ENCODE measurements around the gene TANGO6.

TANGO6 gene

GRCh38 chr16:68907297-68907696, 64.0 kb downstream of the TANGO6 start:
- WGBS, 2 experiments: 84 to 90% methylated on average over 3 of the region's 3 CpGs
- Histone ChIP-seq H3K27ac (ENCODE audit: insufficient read depth, low read depth, low read length, poor library complexity, severe bottlenecking) (no peak overlapping the region), H3K9me3 (ENCODE audit: control insufficient read depth, low read length) (no peaks in the 10 kb centered on the region), H3K4me1 (ENCODE audit: control insufficient read depth, insufficient read depth, low read length) (peaks cover 18% of the 10 kb centered on the region), H3K27me3 (ENCODE audit: control insufficient read depth, insufficient read depth, low read length, poor library complexity, severe bottlenecking) (no peaks in the 10 kb centered on the region), H3K4me3 (ENCODE audit: insufficient read depth, low read depth, low read length) (no peak overlapping the region), H3K36me3 (ENCODE audit: control insufficient read depth, insufficient read depth, low read length) (peaks cover under 1% of the 10 kb centered on the region)

DNA sequence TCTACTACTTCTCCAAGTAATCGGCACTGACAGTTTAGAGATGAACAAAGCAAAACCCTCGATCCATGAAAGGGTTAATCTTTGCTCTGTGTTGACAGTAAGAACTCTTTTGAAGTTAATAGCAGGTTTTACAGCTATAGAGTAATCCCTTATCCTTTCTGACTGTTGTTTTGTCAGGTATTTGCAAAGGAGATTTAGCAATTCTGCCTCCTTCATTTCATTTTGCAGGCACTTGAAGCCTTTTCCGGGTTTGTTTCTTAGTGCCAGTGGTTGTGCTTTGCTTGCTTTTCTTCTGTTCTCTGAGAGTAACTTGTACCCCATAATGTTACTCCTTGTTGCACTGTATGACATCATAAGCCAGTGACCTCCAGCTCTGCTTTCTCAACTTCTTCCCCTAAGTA, 64.5 kb downstream of the TANGO6 start:
- whole genome bisulfite sequencing, 2 experiments: 37 to 41% methylated on average over 2 to 3 of the region's 3 CpGs
- no peak overlapping the region for H3K4me3 ChIP-seq (ENCODE audit: insufficient read depth, low read depth, low read length)
- no peak overlapping the region for H3K27ac ChIP-seq (ENCODE audit: insufficient read depth, low read depth, low read length, poor library complexity, severe bottlenecking)

GRCh38 chr16:68909099-68909733, 65.9 kb downstream of the TANGO6 start:
- H3K9me3 ChIP-seq (ENCODE audit: control insufficient read depth, low read length): no peaks in the 10 kb centered on the region
- no peak overlapping the region for H3K27ac ChIP-seq (ENCODE audit: insufficient read depth, low read depth, low read length, poor library complexity, severe bottlenecking)
- no peak overlapping the region for H3K4me3 ChIP-seq (ENCODE audit: insufficient read depth, low read depth, low read length)
- 93 to 95% methylated on average over 5 to 8 of the region's 8 CpGs for WGBS, 2 experiments
- H3K27me3 ChIP-seq (ENCODE audit: control insufficient read depth, insufficient read depth, low read length, poor library complexity, severe bottlenecking): no peaks in the 10 kb centered on the region
- H3K4me1 ChIP-seq (ENCODE audit: control insufficient read depth, insufficient read depth, low read length): peaks cover 18% of the 10 kb centered on the region
- peaks cover 3% of the 10 kb centered on the region for H3K36me3 ChIP-seq (ENCODE audit: control insufficient read depth, insufficient read depth, low read length)

More for the DNA sequence above, 64.5 kb downstream of the TANGO6 start:
- peaks cover 3% of the 10 kb centered on the region for H3K36me3 ChIP-seq (ENCODE audit: control insufficient read depth, insufficient read depth, low read length)
- peaks cover 18% of the 10 kb centered on the region for H3K4me1 ChIP-seq (ENCODE audit: control insufficient read depth, insufficient read depth, low read length)
- no peaks in the 10 kb centered on the region for H3K27me3 ChIP-seq (ENCODE audit: control insufficient read depth, insufficient read depth, low read length, poor library complexity, severe bottlenecking)
- no peaks in the 10 kb centered on the region for H3K9me3 ChIP-seq (ENCODE audit: control insufficient read depth, low read length)

DNA sequence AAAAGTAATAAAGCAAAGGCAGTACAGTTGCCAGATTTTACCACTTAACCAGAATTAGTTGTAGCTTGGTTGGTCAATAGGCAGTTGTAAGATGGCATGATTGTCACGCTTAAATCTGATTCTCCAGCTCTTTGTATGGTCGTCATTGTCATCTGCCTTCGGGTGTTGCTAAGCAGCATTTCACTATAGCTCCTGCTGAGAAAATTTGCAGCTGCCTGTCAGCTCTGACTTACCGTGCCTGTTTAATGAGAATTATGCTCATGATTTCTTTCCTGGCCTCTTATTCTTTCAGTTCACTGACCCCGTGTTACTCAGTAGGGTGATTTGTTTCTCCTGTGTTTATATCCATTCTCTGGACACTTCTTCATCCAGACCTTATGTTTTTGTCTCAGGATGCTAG, 66.7 kb downstream of the TANGO6 start:
- 15 to 28% methylated on average over 5 of the region's 5 CpGs for WGBS, 2 experiments
- H3K27ac ChIP-seq (ENCODE audit: insufficient read depth, low read depth, low read length, poor library complexity, severe bottlenecking): no peak overlapping the region

DNA sequence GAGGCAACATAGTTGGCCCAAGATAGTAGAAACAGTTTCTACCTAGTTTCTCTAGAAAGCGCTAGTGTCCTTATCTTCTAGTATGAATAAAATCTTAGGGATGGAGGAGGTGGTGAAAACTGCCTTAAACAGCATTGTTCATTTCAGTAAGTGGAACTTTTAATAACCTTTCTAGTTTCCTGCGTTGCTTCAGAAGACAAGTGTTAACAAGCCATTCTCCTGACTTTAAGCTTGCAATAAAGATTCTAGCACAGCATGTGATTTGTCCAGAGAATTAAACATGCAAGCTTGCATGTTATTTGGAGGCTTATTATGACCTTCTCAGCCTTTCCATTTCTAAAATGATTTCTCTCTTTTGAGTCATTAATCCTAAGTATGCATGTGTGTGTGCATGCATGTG, 72.3 kb downstream of the TANGO6 start:
- Histone ChIP-seq H3K4me1 (ENCODE audit: control insufficient read depth, insufficient read depth, low read length) (peaks cover under 1% of the 10 kb centered on the region), H3K4me3 (ENCODE audit: insufficient read depth, low read depth, low read length) (no peak overlapping the region), H3K9me3 (ENCODE audit: control insufficient read depth, low read length) (no peaks in the 10 kb centered on the region), H3K36me3 (ENCODE audit: control insufficient read depth, insufficient read depth, low read length) (peaks cover 3% of the 10 kb centered on the region), H3K27ac (ENCODE audit: insufficient read depth, low read depth, low read length, poor library complexity, severe bottlenecking) (no peak overlapping the region), H3K27me3 (ENCODE audit: control insufficient read depth, insufficient read depth, low read length, poor library complexity, severe bottlenecking) (no peaks in the 10 kb centered on the region)
- WGBS, 2 experiments: 94 to 96% methylated on average over 2 of the region's 2 CpGs

More for the DNA sequence above, 66.7 kb downstream of the TANGO6 start:
- no peaks in the 10 kb centered on the region for H3K9me3 ChIP-seq (ENCODE audit: control insufficient read depth, low read length)
- H3K36me3 ChIP-seq (ENCODE audit: control insufficient read depth, insufficient read depth, low read length): peaks cover 3% of the 10 kb centered on the region
- H3K4me1 ChIP-seq (ENCODE audit: control insufficient read depth, insufficient read depth, low read length): peaks cover 18% of the 10 kb centered on the region
- H3K27me3 ChIP-seq (ENCODE audit: control insufficient read depth, insufficient read depth, low read length, poor library complexity, severe bottlenecking): no peaks in the 10 kb centered on the region
- no peak overlapping the region for H3K4me3 ChIP-seq (ENCODE audit: insufficient read depth, low read depth, low read length)

DNA sequence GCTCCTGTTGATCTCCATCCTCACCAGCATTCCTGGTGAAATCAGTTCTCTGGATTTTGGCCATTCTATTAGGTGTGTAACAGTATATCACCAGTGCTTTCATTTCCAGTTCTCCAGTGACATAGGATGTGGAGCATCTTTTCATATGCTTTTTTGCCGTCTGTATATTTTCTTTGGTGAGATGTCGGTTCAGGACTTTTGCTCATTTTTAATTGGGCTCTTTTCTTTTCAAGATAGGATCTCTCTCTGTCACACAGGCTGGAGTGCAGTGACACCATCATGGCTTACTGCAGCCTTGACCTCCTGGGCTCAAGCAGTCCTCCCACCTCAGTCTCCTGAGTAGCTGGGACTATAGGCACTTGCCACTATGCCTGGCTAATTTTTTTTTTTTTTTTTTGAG, 74.2 kb downstream of the TANGO6 start:
- no peaks in the 10 kb centered on the region for H3K36me3 ChIP-seq (ENCODE audit: control insufficient read depth, insufficient read depth, low read length)
- H3K27ac ChIP-seq (ENCODE audit: insufficient read depth, low read depth, low read length, poor library complexity, severe bottlenecking): no peak overlapping the region
- H3K27me3 ChIP-seq (ENCODE audit: control insufficient read depth, insufficient read depth, low read length, poor library complexity, severe bottlenecking): no peaks in the 10 kb centered on the region
- H3K9me3 ChIP-seq (ENCODE audit: control insufficient read depth, low read length): no peaks in the 10 kb centered on the region
- WGBS, 2 experiments: 91 to 97% methylated on average over 2 of the region's 2 CpGs
- H3K4me3 ChIP-seq (ENCODE audit: insufficient read depth, low read depth, low read length): no peak overlapping the region
- H3K4me1 ChIP-seq (ENCODE audit: control insufficient read depth, insufficient read depth, low read length): no peaks in the 10 kb centered on the region

DNA sequence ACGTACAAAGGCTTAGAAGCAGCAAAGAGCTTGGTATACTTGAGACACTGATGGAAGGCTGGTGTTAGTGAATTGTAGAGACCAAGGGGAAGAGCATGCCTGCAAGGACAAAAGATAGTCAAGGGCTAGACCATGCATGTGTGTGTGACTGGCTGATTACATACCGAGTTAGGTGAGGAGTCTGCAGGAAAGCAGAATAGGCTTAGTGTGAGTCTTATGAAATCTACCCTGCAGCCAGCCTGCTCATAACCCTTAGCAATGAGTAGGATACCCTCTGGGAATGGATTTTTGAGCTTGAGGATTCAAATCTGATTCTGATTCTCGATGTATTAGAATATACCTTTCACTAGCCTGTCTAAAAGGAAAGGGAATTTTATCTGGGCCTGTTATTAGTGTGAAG, 77.0 kb downstream of the TANGO6 start:
- 96 to 97% methylated on average over 3 of the region's 3 CpGs for WGBS, 2 experiments
- Histone ChIP-seq H3K36me3 (ENCODE audit: control insufficient read depth, insufficient read depth, low read length) (no peaks in the 10 kb centered on the region), H3K4me1 (ENCODE audit: control insufficient read depth, insufficient read depth, low read length) (no peaks in the 10 kb centered on the region), H3K9me3 (ENCODE audit: control insufficient read depth, low read length) (no peaks in the 10 kb centered on the region), H3K4me3 (ENCODE audit: insufficient read depth, low read depth, low read length) (no peak overlapping the region), H3K27me3 (ENCODE audit: control insufficient read depth, insufficient read depth, low read length, poor library complexity, severe bottlenecking) (no peaks in the 10 kb centered on the region), H3K27ac (ENCODE audit: insufficient read depth, low read depth, low read length, poor library complexity, severe bottlenecking) (no peak overlapping the region)

DNA sequence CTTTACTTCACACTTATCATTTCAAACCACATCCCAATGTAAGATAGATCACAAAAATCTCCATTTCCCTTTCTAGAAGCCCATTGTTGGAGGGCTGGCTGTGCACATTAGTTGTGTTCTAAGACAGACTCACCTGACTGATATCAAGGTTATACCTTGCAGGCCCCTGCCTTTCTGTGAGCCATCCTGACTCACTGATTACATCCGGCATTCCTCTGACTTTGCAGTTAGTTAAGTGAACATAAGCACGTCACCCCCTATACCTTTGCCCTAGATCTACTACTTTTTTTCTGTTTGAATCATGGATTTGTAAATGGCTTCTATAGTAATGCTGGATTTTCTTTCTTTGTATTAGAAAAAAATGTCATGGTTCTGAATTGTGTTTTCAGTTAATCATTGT, 78.3 kb downstream of the TANGO6 start:
- 91 to 94% methylated on average over 2 of the region's 2 CpGs for WGBS, 2 experiments
- no peak overlapping the region for H3K4me3 ChIP-seq (ENCODE audit: insufficient read depth, low read depth, low read length)
- H3K4me1 ChIP-seq (ENCODE audit: control insufficient read depth, insufficient read depth, low read length): no peaks in the 10 kb centered on the region
- no peaks in the 10 kb centered on the region for H3K36me3 ChIP-seq (ENCODE audit: control insufficient read depth, insufficient read depth, low read length)
- no peaks in the 10 kb centered on the region for H3K9me3 ChIP-seq (ENCODE audit: control insufficient read depth, low read length)
- H3K27me3 ChIP-seq (ENCODE audit: control insufficient read depth, insufficient read depth, low read length, poor library complexity, severe bottlenecking): no peaks in the 10 kb centered on the region
- H3K27ac ChIP-seq (ENCODE audit: insufficient read depth, low read depth, low read length, poor library complexity, severe bottlenecking): no peak overlapping the region

- Histone ChIP-seq H3K27ac (ENCODE audit: insufficient read depth, low read depth, low read length, poor library complexity, severe bottlenecking) (no peak overlapping the region), H3K9me3 (ENCODE audit: control insufficient read depth, low read length) (no peaks in the 10 kb centered on the region), H3K36me3 (ENCODE audit: control insufficient read depth, insufficient read depth, low read length) (peaks cover 4% of the 10 kb centered on the region), H3K4me1 (ENCODE audit: control insufficient read depth, insufficient read depth, low read length) (no peaks in the 10 kb centered on the region), H3K4me3 (ENCODE audit: insufficient read depth, low read depth, low read length) (no peak overlapping the region), H3K27me3 (ENCODE audit: control insufficient read depth, insufficient read depth, low read length, poor library complexity, severe bottlenecking) (no peaks in the 10 kb centered on the region)
- WGBS, 2 experiments: 90 to 94% methylated on average over 12 of the region's 12 CpGs
Measured at GRCh38 chr16:68923116-68923515, 79.8 kb downstream of the TANGO6 start.

DNA sequence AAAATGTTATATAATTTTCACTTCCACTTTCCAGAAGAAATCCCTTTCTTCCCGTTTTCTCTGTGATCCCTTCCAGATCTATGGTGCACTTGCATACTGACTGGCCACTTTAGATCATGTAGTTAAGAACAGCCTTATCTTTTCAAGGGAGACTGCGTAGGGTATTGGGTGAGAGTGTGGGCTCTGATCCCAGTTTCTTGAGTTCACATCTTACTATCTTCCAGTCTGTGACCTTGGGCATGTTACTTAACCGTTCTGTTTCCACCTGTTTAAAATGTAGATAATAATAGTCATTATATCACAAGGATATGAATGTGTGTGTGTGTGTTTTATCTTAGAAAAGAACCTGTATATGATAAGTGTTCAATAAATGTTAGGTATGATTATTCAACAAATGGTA, 83.7 kb downstream of the TANGO6 start:
- no peaks in the 10 kb centered on the region for H3K27me3 ChIP-seq (ENCODE audit: control insufficient read depth, insufficient read depth, low read length, poor library complexity, severe bottlenecking)
- no peaks in the 10 kb centered on the region for H3K4me1 ChIP-seq (ENCODE audit: control insufficient read depth, insufficient read depth, low read length)
- 83 to 92% methylated on average over 2 of the region's 3 CpGs for WGBS, 2 experiments
- H3K27ac ChIP-seq (ENCODE audit: insufficient read depth, low read depth, low read length, poor library complexity, severe bottlenecking): no peak overlapping the region
- no peaks in the 10 kb centered on the region for H3K9me3 ChIP-seq (ENCODE audit: control insufficient read depth, low read length)
- no peak overlapping the region for H3K4me3 ChIP-seq (ENCODE audit: insufficient read depth, low read depth, low read length)
- H3K36me3 ChIP-seq (ENCODE audit: control insufficient read depth, insufficient read depth, low read length): peaks cover 4% of the 10 kb centered on the region

- H3K27ac ChIP-seq (ENCODE audit: insufficient read depth, low read depth, low read length, poor library complexity, severe bottlenecking): no peak overlapping the region
- H3K36me3 ChIP-seq (ENCODE audit: control insufficient read depth, insufficient read depth, low read length): peaks cover 4% of the 10 kb centered on the region
- H3K27me3 ChIP-seq (ENCODE audit: control insufficient read depth, insufficient read depth, low read length, poor library complexity, severe bottlenecking): no peaks in the 10 kb centered on the region
- H3K9me3 ChIP-seq (ENCODE audit: control insufficient read depth, low read length): no peaks in the 10 kb centered on the region
- 99% methylated on average over 3 of the region's 3 CpGs for WGBS, 2 experiments
- H3K4me1 ChIP-seq (ENCODE audit: control insufficient read depth, insufficient read depth, low read length): no peaks in the 10 kb centered on the region
- no peak overlapping the region for H3K4me3 ChIP-seq (ENCODE audit: insufficient read depth, low read depth, low read length)
Measured at GRCh38 chr16:68931196-68931595, 87.9 kb downstream of the TANGO6 start.
